Stimulated activated CD8-positive, alpha-beta memory T cell treated with anti-CD3 and anti-CD28 coated beads, Interleukin-2, amount 100 ng/mL, for 1 hour (primary cell): Measurements from ENCODE around the gene UNG.

Experiments
- DNase-seq, 2 donors: peaks; one replicate each; pipeline ENCODE4 v3.0.0-alpha.2; 2020; ENCODE audit warnings: low read depth in 2 of 2

Gene UNG

GRCh38 chr12:109089683-109090082, 7.7 kb upstream of the UNG start:
- DNase-seq = no peak

GRCh38 chr12:109092497-109093021, 4.8 kb upstream of the UNG start:
- no peak for DNase-seq

- peak; percentile 90 to 91 for DNase-seq
These were observed 4.1 kb upstream of the UNG start, which contains the start of gene ALKBH2 for GRCh38 chr12:109093022-109093918. Gene ALKBH2 (minus strand): TSS chr12:109093472. CDS start chr12:109092786, 686 bp downstream.

- DNase-seq = no peak
These were observed 310 bp upstream of the UNG start for GRCh38 chr12:109097140-109097434.

GRCh38 chr12:109098183-109098604, 797 bp downstream of the UNG start:
- no peak for DNase-seq

- no peak for DNase-seq
These were observed 1.3 kb downstream of the UNG start for GRCh38 chr12:109098651-109099050.

- DNase-seq = no peak
These were observed 2.1 kb downstream of the UNG start for GRCh38 chr12:109099431-109100020.

GRCh38 chr12:109100741-109101140, 3.3 kb downstream of the UNG start:
- DNase-seq = no peak

GRCh38 chr12:109102491-109102890, 5.1 kb downstream of the UNG start:
- no peak for DNase-seq

- no peak for DNase-seq
These were observed 7.8 kb downstream of the UNG start for GRCh38 chr12:109105176-109105575.

- no peak for DNase-seq
These were observed 12.5 kb downstream of the UNG start for GRCh38 chr12:109109746-109110350.

- DNase-seq = peak in 1 of 2 donors; percentile 26
These were observed 13.6 kb downstream of the UNG start for GRCh38 chr12:109110988-109111495.

- no peak for DNase-seq
These were observed 15.5 kb downstream of the UNG start for GRCh38 chr12:109112720-109113465.

GRCh38 chr12:109113661-109114321, 16.4 kb downstream of the UNG start:
- no peak for DNase-seq

GRCh38 chr12:109114644-109115043, 17.2 kb downstream of the UNG start:
- no peak for DNase-seq

- no peak for DNase-seq
These were observed 18.0 kb downstream of the UNG start for GRCh38 chr12:109115404-109115757.

- DNase-seq = no peak
These were observed 18.6 kb downstream of the UNG start, which contains the start of gene ACACB for GRCh38 chr12:109115758-109116610. Gene ACACB (plus strand): TSS chr12:109116587. CDS start chr12:109139406, 22,819 bp downstream.

- no peak for DNase-seq
These were observed 19.2 kb downstream of the UNG start for GRCh38 chr12:109116611-109116949.

- DNase-seq = no peak
These were observed 22.7 kb downstream of the UNG start for GRCh38 chr12:109120095-109120494.

GRCh38 chr12:109120557-109120956, 23.2 kb downstream of the UNG start:
- DNase-seq = no peak
